ENCODE results near the gene FST.

DNA sequence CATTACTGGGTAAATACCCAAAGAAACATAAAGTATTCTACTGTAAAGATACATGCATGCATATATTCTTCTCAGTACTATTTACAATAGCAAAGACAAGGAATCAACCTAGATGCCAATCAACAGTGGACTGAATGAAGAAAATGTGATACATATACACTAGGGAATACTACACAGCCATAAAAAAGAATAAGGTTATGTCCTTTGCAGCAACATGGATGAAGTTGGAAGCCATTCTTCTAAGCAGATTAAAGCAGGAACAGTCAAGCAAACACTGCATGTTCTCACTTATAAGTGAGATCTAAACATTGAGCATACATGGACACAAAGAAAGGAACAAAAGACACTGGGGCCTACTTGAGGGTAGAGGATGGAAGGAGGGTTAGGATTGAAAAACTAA, 40.4 kb downstream of the FST start:
- no peak for TF ChIP-seq CTCF (conservative IDR thresholded peaks at IDR 0.05 in 1 of 2, IDR thresholded peaks at IDR 0.05 in 1 of 2; ENCODE audit: low read depth in 1 of 2, low read length in 2 of 2)
- TF ChIP-seq EZH2 (IDR thresholded peaks at IDR 0.05; ENCODE audit: low read length, missing control alignments), result no peak
